Measurements from ENCODE around the gene FAM114A1.
A peak's percentile ranks its signal among the peaks of the same experiment; 100 is the strongest.

Gene FAM114A1

DNA sequence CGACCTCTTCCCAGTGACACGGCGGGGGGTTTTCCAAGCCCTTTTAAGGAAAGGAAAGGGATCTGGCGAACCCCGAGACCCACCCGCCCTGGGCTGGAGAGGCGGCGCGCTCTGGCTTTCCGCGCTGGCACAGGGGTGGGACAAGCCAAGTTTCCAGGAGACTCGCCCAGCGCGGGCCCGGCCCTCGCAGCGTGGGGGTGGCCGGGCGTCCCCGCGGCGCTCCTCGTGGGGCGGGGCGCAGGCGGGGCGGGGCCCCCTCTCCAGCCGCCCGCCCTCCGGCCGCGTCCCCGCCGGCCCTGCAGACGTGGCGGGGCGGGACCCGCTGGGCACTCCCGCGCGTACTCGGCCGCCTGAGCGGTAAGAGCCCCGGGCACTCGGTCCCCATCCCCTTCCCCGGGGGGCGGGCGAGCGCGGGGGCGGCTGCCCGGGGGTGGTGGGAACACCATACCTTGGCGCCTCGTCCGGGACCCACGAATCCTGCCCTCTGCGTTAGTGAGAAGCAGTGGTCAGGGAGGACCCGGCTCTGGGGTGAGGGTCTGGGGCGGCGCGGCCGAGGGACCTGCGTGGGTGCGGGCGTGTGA lies at the start of gene FAM114A1:
Gene FAM114A1, plus strand, starts transcription at position 329 of the 581 bp plus-strand sequence. CDS start 10,273 bp downstream, outside the sequence.
- Histone ChIP-seq H3K27me3 (ENCODE audit: control insufficient read depth, insufficient read depth, low read length) (no peaks in the 10 kb centered on the region), H3K4me3 (ENCODE audit: low read depth, low read length) (peak within 1 kb of the TSS; percentile 76), H3K9me3 (ENCODE audit: control insufficient read depth, insufficient read depth, low read length) (no peaks in the 10 kb centered on the region), H3K4me1 (ENCODE audit: control insufficient read depth, insufficient read depth, low read length) (no peaks in the 10 kb centered on the region), H3K36me3 (ENCODE audit: control insufficient read depth, insufficient read depth, low read length) (no peaks in the 10 kb centered on the region), H3K9ac (ENCODE audit: low read depth, low read length) (peak within 1 kb of the TSS; percentile 87)

DNA sequence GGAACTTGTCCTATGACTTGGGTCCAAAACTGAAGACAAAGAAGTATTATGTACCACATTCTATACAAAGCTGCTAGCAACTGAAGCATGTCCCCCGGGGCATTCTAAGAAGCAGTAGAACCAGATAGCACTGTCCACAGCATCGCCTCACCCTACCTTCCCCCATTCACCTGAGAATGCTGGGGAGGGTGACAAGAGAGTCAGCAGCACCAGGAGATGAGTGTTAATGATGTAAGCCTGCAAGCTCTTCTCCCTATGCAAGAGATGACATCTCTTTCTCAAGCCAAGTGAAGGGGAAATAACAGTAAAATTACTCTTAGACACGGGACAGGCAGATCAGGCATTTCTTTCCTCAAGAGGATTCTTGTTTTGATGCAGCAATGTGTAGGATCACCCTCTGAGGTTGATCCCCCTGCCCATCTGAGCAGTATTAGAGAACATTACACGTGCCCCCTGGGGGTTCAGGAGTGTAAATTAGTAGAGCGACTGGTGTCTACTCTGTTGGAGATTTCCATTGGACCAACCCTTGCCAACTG lies 49.1 kb upstream of the FAM114A1 start:
- Histone ChIP-seq H3K36me3 (ENCODE audit: control insufficient read depth, insufficient read depth, low read length) (no peaks in the 10 kb centered on the region), H3K4me3 (ENCODE audit: low read depth, low read length) (no peak overlapping the region), H3K9me3 (ENCODE audit: control insufficient read depth, insufficient read depth, low read length) (no peaks in the 10 kb centered on the region), H3K9ac (ENCODE audit: low read depth, low read length) (no peak overlapping the region), H3K4me1 (ENCODE audit: control insufficient read depth, insufficient read depth, low read length) (no peaks in the 10 kb centered on the region), H3K27me3 (ENCODE audit: control insufficient read depth, insufficient read depth, low read length) (no peaks in the 10 kb centered on the region)

DNA sequence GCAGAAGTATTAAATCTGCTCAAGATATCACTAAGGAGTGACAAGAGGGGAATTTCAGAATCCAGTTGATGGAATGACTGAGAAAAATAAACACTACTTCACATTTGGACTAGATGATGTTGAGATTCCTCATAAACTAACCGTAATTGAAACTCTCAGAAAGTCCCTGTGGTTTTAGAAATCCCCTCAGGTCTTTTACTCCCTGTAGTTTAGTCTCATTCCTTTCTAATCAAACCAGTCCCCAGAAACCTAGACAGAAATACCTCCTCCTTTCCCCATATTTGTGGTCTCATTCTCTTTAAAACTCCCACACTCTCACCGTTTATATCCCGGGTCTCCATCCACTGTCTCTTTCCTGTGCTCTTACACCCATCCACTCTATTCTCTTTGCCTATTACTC lies 48.0 kb upstream of the FAM114A1 start:
- H3K9ac ChIP-seq (ENCODE audit: low read depth, low read length) = no peak overlapping the region
- H3K4me3 ChIP-seq (ENCODE audit: low read depth, low read length) = no peak overlapping the region
- no peaks in the 10 kb centered on the region for H3K9me3 ChIP-seq (ENCODE audit: control insufficient read depth, insufficient read depth, low read length)
- H3K4me1 ChIP-seq (ENCODE audit: control insufficient read depth, insufficient read depth, low read length) = no peaks in the 10 kb centered on the region
- H3K27me3 ChIP-seq (ENCODE audit: control insufficient read depth, insufficient read depth, low read length) = no peaks in the 10 kb centered on the region
- no peaks in the 10 kb centered on the region for H3K36me3 ChIP-seq (ENCODE audit: control insufficient read depth, insufficient read depth, low read length)

DNA sequence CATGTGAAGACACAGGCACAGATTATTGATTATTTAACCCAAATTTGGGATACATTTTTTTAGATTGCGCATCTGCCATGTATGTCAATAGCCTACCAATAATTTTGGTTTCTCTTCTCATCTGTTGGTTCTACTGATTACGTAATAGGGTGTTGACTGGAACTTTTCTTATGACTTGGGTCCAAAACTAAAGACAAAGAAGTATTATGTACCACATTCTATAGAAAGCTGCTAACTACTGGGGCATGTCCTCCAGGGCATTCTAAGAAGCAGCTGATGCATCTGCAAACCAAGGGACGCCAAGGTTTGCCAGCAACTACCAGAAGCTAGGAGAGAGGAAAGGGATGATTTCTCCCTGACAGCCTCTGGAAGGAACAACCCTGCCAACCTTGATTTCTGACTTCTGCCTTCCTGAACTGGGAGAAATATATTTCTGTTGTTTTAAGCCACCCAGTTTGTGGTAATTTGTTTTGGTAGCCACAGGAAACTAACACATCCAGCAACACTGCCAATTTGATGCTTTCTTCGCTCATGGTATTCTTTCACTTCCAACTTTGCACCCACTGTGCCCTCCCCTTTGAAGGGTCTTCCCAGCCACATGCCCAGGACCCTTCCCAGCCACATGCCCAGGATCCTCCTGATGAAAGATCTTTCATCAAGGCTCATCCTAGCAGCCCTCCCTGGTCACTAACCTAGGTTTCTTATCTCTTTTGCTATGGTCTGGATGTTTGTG lies 47.1 kb upstream of the FAM114A1 start:
- no peak overlapping the region for H3K4me3 ChIP-seq (ENCODE audit: low read depth, low read length)
- no peaks in the 10 kb centered on the region for H3K4me1 ChIP-seq (ENCODE audit: control insufficient read depth, insufficient read depth, low read length)
- H3K9ac ChIP-seq (ENCODE audit: low read depth, low read length) = no peak overlapping the region
- H3K27me3 ChIP-seq (ENCODE audit: control insufficient read depth, insufficient read depth, low read length) = no peaks in the 10 kb centered on the region
- no peaks in the 10 kb centered on the region for H3K9me3 ChIP-seq (ENCODE audit: control insufficient read depth, insufficient read depth, low read length)
- no peaks in the 10 kb centered on the region for H3K36me3 ChIP-seq (ENCODE audit: control insufficient read depth, insufficient read depth, low read length)

DNA sequence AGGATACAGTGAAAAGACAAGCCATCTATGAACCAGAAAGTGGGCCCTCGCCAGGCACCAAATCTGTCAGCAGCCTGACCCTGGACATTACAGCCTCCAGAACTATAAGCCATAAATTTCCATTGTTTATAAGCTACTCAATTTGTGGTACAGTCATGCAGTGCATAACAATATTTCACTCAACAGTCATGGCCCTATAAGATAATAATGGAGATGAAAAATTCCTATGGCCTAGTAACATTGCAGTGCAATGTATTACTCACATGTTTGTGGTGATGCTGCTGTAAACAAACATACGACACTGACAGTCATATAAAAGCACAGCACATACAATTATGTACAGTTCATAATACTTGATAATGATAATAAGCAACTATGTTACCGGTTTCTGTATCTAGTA lies 45.9 kb upstream of the FAM114A1 start:
- no peaks in the 10 kb centered on the region for H3K36me3 ChIP-seq (ENCODE audit: control insufficient read depth, insufficient read depth, low read length)
- no peaks in the 10 kb centered on the region for H3K27me3 ChIP-seq (ENCODE audit: control insufficient read depth, insufficient read depth, low read length)
- no peak overlapping the region for H3K9ac ChIP-seq (ENCODE audit: low read depth, low read length)
- no peaks in the 10 kb centered on the region for H3K9me3 ChIP-seq (ENCODE audit: control insufficient read depth, insufficient read depth, low read length)
- H3K4me1 ChIP-seq (ENCODE audit: control insufficient read depth, insufficient read depth, low read length) = no peaks in the 10 kb centered on the region
- no peak overlapping the region for H3K4me3 ChIP-seq (ENCODE audit: low read depth, low read length)

DNA sequence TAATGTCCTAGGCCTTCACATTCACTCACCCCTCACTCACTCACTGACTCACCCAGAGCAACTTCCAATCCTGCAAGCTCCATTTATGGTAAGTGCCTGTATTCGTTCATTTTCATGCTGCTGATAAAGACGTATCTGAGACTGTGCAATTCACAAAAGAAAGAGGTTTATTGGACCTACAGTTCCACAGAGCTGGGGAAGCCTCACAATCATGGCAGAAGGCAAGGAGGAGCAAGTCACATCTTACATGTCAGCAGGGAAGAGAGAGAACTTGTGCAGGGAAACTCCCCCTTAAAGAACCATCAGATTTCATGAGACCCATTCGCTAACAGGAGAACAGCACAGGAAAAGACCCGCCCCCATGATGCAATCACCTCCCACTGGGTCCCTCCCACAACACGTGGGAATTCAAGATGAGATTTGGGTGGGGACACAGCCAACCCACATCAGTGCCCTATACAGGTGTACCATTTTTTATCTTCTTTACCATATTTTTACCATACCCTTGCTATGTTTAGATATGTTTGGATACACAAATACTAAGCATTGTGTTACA lies 44.8 kb upstream of the FAM114A1 start:
- H3K4me3 ChIP-seq (ENCODE audit: low read depth, low read length) = no peak overlapping the region
- no peaks in the 10 kb centered on the region for H3K4me1 ChIP-seq (ENCODE audit: control insufficient read depth, insufficient read depth, low read length)
- no peak overlapping the region for H3K9ac ChIP-seq (ENCODE audit: low read depth, low read length)
- H3K36me3 ChIP-seq (ENCODE audit: control insufficient read depth, insufficient read depth, low read length) = no peaks in the 10 kb centered on the region
- H3K27me3 ChIP-seq (ENCODE audit: control insufficient read depth, insufficient read depth, low read length) = no peaks in the 10 kb centered on the region
- no peaks in the 10 kb centered on the region for H3K9me3 ChIP-seq (ENCODE audit: control insufficient read depth, insufficient read depth, low read length)

DNA sequence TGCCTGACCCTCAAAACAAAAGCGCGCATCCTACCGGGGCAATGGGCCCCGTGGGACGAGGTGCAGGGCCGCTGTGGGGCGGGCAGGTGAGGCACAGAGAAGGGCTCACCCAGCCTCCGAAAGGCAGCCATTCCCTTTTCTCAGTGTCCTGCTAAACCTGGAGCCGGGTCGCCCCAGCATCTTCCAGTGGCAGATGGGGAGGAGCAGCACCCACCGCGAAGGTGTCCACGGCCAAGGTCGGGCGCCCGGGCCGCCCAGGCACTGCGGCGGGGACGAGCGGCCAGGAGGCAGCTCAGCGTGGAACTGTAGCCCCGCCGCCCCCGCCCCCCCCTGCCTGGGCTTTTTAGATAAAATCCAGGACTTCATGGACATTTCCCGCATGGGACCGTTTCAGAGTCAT lies 43.8 kb upstream of the FAM114A1 start:
- H3K9me3 ChIP-seq (ENCODE audit: control insufficient read depth, insufficient read depth, low read length) = no peaks in the 10 kb centered on the region
- H3K4me1 ChIP-seq (ENCODE audit: control insufficient read depth, insufficient read depth, low read length) = no peaks in the 10 kb centered on the region
- H3K9ac ChIP-seq (ENCODE audit: low read depth, low read length) = no peak overlapping the region
- H3K36me3 ChIP-seq (ENCODE audit: control insufficient read depth, insufficient read depth, low read length) = no peaks in the 10 kb centered on the region
- no peak overlapping the region for H3K4me3 ChIP-seq (ENCODE audit: low read depth, low read length)
- no peaks in the 10 kb centered on the region for H3K27me3 ChIP-seq (ENCODE audit: control insufficient read depth, insufficient read depth, low read length)

DNA sequence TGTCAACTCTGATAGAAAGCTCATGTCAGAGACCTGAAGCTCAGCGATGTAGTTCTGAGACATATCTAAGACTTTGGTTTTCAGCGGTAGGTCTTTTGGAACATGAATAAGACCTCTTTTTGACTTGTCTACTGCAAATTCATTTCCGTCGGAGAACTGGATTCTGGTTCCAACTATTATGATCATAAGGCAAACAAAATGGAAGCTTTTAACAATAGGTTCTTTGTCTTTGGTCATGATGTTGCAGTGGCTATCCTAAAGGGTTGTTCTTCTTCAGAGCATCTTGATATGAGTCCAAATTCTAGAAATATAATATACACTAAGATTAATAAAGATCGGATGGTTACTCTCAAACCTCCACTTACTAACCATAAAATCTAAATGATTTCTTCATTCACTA lies 38.4 kb upstream of the FAM114A1 start:
- no peaks in the 10 kb centered on the region for H3K4me1 ChIP-seq (ENCODE audit: control insufficient read depth, insufficient read depth, low read length)
- no peaks in the 10 kb centered on the region for H3K9me3 ChIP-seq (ENCODE audit: control insufficient read depth, insufficient read depth, low read length)
- no peaks in the 10 kb centered on the region for H3K36me3 ChIP-seq (ENCODE audit: control insufficient read depth, insufficient read depth, low read length)
- no peaks in the 10 kb centered on the region for H3K27me3 ChIP-seq (ENCODE audit: control insufficient read depth, insufficient read depth, low read length)
- no peak overlapping the region for H3K9ac ChIP-seq (ENCODE audit: low read depth, low read length)
- no peak overlapping the region for H3K4me3 ChIP-seq (ENCODE audit: low read depth, low read length)

DNA sequence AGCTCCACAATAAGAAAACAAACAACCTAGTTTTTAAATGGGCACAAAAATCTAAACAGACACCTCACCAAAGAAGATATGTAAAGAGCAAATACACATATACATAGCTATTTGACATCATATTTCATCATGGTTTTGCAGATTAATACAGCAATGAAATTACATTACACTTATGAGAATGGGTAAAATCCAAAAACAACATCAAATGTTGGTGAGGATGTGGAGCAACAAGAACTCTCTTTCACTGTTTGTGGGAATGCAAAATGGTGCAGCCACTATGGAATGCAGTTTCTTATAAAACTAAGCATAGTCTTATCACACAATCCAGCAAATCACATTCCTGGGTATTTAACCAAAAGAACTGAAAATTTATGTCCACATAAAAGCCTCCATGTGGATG lies 36.0 kb upstream of the FAM114A1 start:
- H3K9me3 ChIP-seq (ENCODE audit: control insufficient read depth, insufficient read depth, low read length) = no peaks in the 10 kb centered on the region
- no peak overlapping the region for H3K4me3 ChIP-seq (ENCODE audit: low read depth, low read length)
- H3K27me3 ChIP-seq (ENCODE audit: control insufficient read depth, insufficient read depth, low read length) = no peaks in the 10 kb centered on the region
- no peaks in the 10 kb centered on the region for H3K4me1 ChIP-seq (ENCODE audit: control insufficient read depth, insufficient read depth, low read length)
- no peaks in the 10 kb centered on the region for H3K36me3 ChIP-seq (ENCODE audit: control insufficient read depth, insufficient read depth, low read length)
- H3K9ac ChIP-seq (ENCODE audit: low read depth, low read length) = no peak overlapping the region

DNA sequence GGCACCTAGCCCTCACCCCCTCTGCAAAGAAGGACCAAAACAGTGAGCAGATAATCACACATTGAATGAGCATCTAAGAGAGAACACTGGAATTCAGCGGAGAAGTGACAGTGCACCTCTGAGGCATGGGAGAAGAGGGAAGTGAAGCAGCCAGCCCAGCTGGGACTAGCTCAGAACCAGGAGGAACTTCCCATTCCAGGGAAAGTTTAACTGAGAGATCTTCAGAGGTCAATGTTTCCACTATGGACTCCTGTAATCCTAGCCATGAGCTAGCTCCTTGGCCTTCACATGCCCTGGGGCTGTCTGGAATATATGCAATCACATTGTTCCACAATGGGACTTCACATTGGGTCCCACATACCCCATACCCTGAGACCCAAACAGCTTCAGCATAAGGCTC lies 35.4 kb upstream of the FAM114A1 start:
- H3K36me3 ChIP-seq (ENCODE audit: control insufficient read depth, insufficient read depth, low read length) = no peaks in the 10 kb centered on the region
- no peak overlapping the region for H3K4me3 ChIP-seq (ENCODE audit: low read depth, low read length)
- H3K9me3 ChIP-seq (ENCODE audit: control insufficient read depth, insufficient read depth, low read length) = no peaks in the 10 kb centered on the region
- no peaks in the 10 kb centered on the region for H3K4me1 ChIP-seq (ENCODE audit: control insufficient read depth, insufficient read depth, low read length)
- H3K27me3 ChIP-seq (ENCODE audit: control insufficient read depth, insufficient read depth, low read length) = no peaks in the 10 kb centered on the region
- H3K9ac ChIP-seq (ENCODE audit: low read depth, low read length) = no peak overlapping the region

DNA sequence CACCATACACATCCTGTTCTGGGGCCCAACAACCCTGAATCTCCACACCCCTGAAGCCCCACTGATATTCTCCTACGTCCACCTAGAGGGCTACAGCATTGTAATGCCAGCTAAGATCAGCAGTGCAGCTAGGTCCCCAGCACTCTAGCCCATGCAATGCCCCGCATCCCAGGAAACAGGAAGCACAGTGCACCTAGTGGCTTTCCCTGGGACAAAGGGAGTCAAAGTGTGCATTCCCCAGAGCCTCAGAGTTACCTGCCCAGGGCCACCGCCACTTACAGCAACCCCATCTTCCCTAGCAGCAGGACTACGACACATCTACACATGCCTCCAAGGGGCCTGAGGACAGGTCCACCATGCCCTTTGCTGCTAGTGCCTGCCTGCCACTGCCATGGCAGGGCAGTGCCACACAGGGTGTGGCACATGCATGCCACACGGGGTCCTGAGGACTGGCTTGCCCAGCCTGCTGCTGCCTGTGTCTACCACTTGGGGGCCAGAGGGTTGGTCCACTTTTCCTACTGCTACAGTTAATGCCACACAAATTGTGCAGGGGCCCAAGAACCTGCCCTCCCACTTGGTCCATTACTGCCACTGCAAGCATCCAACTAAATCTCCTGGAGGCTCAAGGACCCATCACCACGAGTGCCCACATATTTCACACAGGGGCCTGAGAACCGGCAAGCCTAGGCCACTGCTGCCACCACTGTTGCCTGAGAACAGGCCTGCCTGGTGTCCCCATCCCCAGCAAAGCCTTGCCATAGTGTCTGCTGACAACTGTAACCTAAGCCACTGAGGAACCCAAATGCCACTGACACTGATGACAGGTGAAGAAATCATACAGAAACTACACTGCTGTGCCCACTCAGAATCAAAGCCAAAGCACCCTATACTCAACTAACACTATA lies 34.7 kb upstream of the FAM114A1 start:
- Histone ChIP-seq H3K4me3 (ENCODE audit: low read depth, low read length) (no peak overlapping the region), H3K36me3 (ENCODE audit: control insufficient read depth, insufficient read depth, low read length) (no peaks in the 10 kb centered on the region), H3K9ac (ENCODE audit: low read depth, low read length) (no peak overlapping the region)

More for the DNA sequence above, 34.7 kb upstream of the FAM114A1 start:
- Histone ChIP-seq H3K9me3 (ENCODE audit: control insufficient read depth, insufficient read depth, low read length) (no peaks in the 10 kb centered on the region), H3K27me3 (ENCODE audit: control insufficient read depth, insufficient read depth, low read length) (no peaks in the 10 kb centered on the region), H3K4me1 (ENCODE audit: control insufficient read depth, insufficient read depth, low read length) (no peaks in the 10 kb centered on the region)
